Trophoblast cell (in vitro differentiated cells and primary cell): ENCODE data around the gene TRIM3.

ENCODE experiments used
- DNase-seq, 2 donors: peaks; one replicate each; pipeline ENCODE4 v3.0.0-alpha.2; 2016
- H2AFZ ChIP-seq: 2 replicates; pipeline ENCODE4 v1.6.1; 2013; ENCODE audit warnings: low read length, moderate library complexity, mild to moderate bottlenecking; ENCODE audit not compliant: insufficient read depth, poor library complexity
- H2AK5ac ChIP-seq: 2 replicates; pipeline ENCODE4 v1.6.1; 2013; ENCODE audit warnings: mild to moderate bottlenecking, low read length
- H2BK120ac ChIP-seq: 2 replicates; pipeline ENCODE4 v1.6.1; 2013; ENCODE audit warnings: low read length, mild to moderate bottlenecking, moderate library complexity; ENCODE audit not compliant: insufficient read depth, poor library complexity
- H2BK12ac ChIP-seq: 2 replicates; pipeline ENCODE4 v1.6.1; 2013; ENCODE audit warnings: mild to moderate bottlenecking, low read length, moderate library complexity
- H2BK5ac ChIP-seq: 2 replicates; pipeline ENCODE4 v1.6.1; 2013; ENCODE audit warnings: low read length, low read depth, moderate library complexity, mild to moderate bottlenecking; ENCODE audit not compliant: poor library complexity
- H3K14ac ChIP-seq: 2 replicates; pipeline ENCODE4 v1.6.1; 2013; ENCODE audit warnings: mild to moderate bottlenecking, low read length
- H3K18ac ChIP-seq: 2 replicates; pipeline ENCODE4 v1.6.1; 2013; ENCODE audit warnings: mild to moderate bottlenecking, low read length
- H3K23ac ChIP-seq: 2 replicates; pipeline ENCODE4 v1.6.1; 2013; ENCODE audit warnings: low read length
- H3K27ac ChIP-seq: 2 replicates; pipeline ENCODE4 v1.5.1; 2013; ENCODE audit warnings: low read depth, mild to moderate bottlenecking, inconsistent platforms, low read length, moderate library complexity
- H3K27me3 ChIP-seq: 2 replicates; pipeline ENCODE4 v1.6.1; 2013; ENCODE audit warnings: inconsistent platforms, mild to moderate bottlenecking, low read length, moderate library complexity; ENCODE audit not compliant: insufficient read depth
- H3K36me3 ChIP-seq, 2 experiments: 1 replicate in 1 of 2; 2 replicates in 1 of 2; pipeline ENCODE4 v1.6.1; 2013; ENCODE audit warnings: low read length in 2 of 2, mild to moderate bottlenecking in 2 of 2, moderate library complexity in 1 of 2; ENCODE audit not compliant: insufficient read depth in 2 of 2, control insufficient read depth in 1 of 2
- H3K4ac ChIP-seq: 2 replicates; pipeline ENCODE4 v1.6.1; 2013; ENCODE audit warnings: low read depth, mild to moderate bottlenecking, low read length, moderate library complexity
- H3K4me1 ChIP-seq, 2 experiments: 1 replicate in 1 of 2; 2 replicates in 1 of 2; pipeline ENCODE4 v1.6.1; 2013; ENCODE audit warnings: low read length in 2 of 2, mild to moderate bottlenecking in 2 of 2, moderate library complexity in 1 of 2; ENCODE audit not compliant: insufficient read depth in 2 of 2, control insufficient read depth in 1 of 2
- H3K4me2 ChIP-seq: 2 replicates; pipeline ENCODE4 v1.6.1; 2013; ENCODE audit warnings: inconsistent platforms, mild to moderate bottlenecking, low read length, moderate library complexity
- H3K4me3 ChIP-seq: 2 replicates; pipeline ENCODE4 v1.5.1; 2013; ENCODE audit warnings: mild to moderate bottlenecking, low read depth, low read length, inconsistent platforms
- H3K79me1 ChIP-seq: one replicate; pipeline ENCODE4 v1.6.1; 2013; ENCODE audit warnings: low read length
- H3K79me2 ChIP-seq: 2 replicates; pipeline ENCODE4 v1.6.1; 2013; ENCODE audit warnings: low read length, mild to moderate bottlenecking; ENCODE audit not compliant: control insufficient read depth, insufficient read depth, poor library complexity
- H3K9ac ChIP-seq: 2 replicates; pipeline ENCODE4 v1.6.1; 2013; ENCODE audit warnings: mild to moderate bottlenecking, low read length
- H3K9me3 ChIP-seq: 2 replicates; pipeline ENCODE4 v1.6.1; 2013; ENCODE audit warnings: low read depth, mild to moderate bottlenecking, control low read depth, inconsistent platforms, low read length; ENCODE audit not compliant: insufficient read depth
- H4K12ac ChIP-seq: 2 replicates; pipeline ENCODE4 v1.6.1; 2013; ENCODE audit warnings: low read depth, mild to moderate bottlenecking, low read length, moderate library complexity
- H4K8ac ChIP-seq: 2 replicates; pipeline ENCODE4 v1.6.1; 2013; ENCODE audit warnings: low read depth, mild to moderate bottlenecking, low read length, moderate library complexity
- H4K91ac ChIP-seq: one replicate; pipeline ENCODE4 v1.6.1; 2013; ENCODE audit warnings: low read depth, mild to moderate bottlenecking, low read length, moderate library complexity
- WGBS: extraction: QIAGEN DNeasy Blood & Tissue Kit; methylation state at CpG from one replicate; pipeline ENCODE4 v1.1.7; 2013; ENCODE audit warnings: missing lambda C conversion rate; ENCODE audit not compliant: insufficient read length, insufficient coverage; ENCODE audit errors: extremely low coverage; 5-methylcytosine and 5-hydroxymethylcytosine counted together

The TRIM3 gene

GRCh38 chr11:6413791-6414201 lies 59.9 kb downstream of the TRIM3 start:
- Histone ChIP-seq H3K9me3 (no peaks in the 10 kb centered on the region), H3K14ac (no peak overlapping the region), H2AK5ac (no peak overlapping the region), H3K79me2 (peaks cover 3% of the 10 kb centered on the region), H4K8ac (no peak overlapping the region), H3K18ac (no peak overlapping the region), H2BK120ac (no peak overlapping the region), H3K79me1 (peaks cover 4% of the 10 kb centered on the region), H3K4me3 (no peak overlapping the region), H3K27me3 (no peaks in the 10 kb centered on the region), H3K23ac (no peak overlapping the region), H3K4ac (no peak overlapping the region), H3K4me1 (peaks cover 0 to 9% of the 10 kb centered on the region in 2 experiments), H2AFZ (no peak overlapping the region), H3K27ac (no peak overlapping the region), H3K36me3 (peaks cover 0 to 7% of the 10 kb centered on the region in 2 experiments), H3K4me2 (no peak overlapping the region), H3K9ac (no peak overlapping the region), H4K12ac (no peak overlapping the region), H4K91ac (no peak overlapping the region), H2BK12ac (no peak overlapping the region), H2BK5ac (no peak overlapping the region)
- no CpG with 5 or more reads among the region's 12 CpGs for WGBS
- no peak for DNase-seq

DNA sequence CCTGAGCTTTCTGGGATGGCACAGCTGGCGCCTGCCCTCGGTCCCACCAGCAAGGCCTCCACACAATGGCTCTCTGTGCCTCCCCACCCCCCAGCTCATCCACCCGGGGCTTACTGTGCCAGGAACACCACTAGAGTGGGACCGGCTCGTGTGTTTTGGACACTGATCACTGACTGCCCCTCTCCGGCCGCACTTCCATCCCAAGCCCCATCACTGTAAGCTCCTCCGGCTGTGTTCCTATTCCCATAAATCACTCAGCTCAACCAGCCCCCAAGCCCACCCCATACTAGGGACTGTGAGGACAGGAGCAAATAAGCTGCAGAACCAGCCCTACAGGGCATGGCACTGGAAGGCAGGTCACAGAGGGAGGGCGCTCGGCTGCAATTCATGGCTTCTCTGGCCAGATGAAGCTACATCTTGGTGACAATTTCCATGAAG lies 62.1 kb downstream of the TRIM3 start:
- Histone ChIP-seq H3K4ac (no peak overlapping the region), H4K8ac (no peak overlapping the region), H3K14ac (no peak overlapping the region), H4K91ac (no peak overlapping the region), H3K36me3 (peaks cover 0 to 7% of the 10 kb centered on the region in 2 experiments), H3K4me3 (no peak overlapping the region), H3K18ac (no peak overlapping the region), H3K4me2 (no peak overlapping the region), H2BK12ac (no peak overlapping the region), H3K27ac (no peak overlapping the region), H2BK120ac (no peak overlapping the region), H4K12ac (no peak overlapping the region), H3K23ac (no peak overlapping the region), H2AFZ (no peak overlapping the region), H3K79me2 (no peaks in the 10 kb centered on the region), H2BK5ac (no peak overlapping the region), H3K79me1 (no peaks in the 10 kb centered on the region), H3K9ac (no peak overlapping the region), H3K9me3 (no peaks in the 10 kb centered on the region), H2AK5ac (no peak overlapping the region), H3K4me1 (peaks cover 0 to 9% of the 10 kb centered on the region in 2 experiments), H3K27me3 (no peaks in the 10 kb centered on the region)
- no peak for DNase-seq
- no CpG with 5 or more reads among the region's 10 CpGs for WGBS

DNA sequence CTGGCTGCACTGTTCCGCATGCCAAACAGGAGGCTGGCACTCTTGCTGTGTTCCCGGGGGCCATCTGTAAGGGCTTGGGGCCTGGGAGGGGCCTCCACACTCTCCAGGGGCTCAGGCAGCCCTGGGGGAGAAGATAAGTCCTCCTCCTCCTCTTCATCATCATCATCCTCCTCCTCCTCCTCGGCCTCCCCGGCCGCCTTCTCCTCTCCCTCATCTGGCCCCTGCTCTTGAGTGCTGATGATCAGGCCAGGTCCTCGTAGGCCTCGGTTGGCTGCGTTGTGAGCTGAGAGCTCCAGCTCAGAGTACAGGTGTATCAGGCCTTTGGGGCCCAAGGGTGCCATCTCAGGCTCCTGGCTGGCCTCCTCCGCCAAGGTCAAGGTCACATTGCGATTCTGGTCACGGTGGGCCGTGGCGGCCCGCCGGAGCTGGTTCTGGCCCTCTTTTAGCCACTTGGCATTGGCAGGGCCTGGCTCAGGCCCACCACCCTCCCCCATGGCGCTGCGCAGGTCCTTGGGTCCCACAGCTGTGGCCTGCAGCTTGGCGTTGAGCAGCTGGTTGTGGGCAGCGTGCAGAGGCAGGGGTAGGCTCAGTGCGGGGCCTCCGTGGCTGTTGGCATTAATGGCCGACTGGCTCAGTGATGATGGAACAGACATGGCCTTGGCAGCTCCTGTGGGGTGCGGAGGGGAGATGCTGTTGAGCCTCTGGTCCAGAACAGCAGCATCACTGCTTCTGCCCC lies 62.9 kb downstream of the TRIM3 start:
- Histone ChIP-seq H3K4ac (no peak overlapping the region), H4K12ac (no peak overlapping the region), H3K4me3 (no peak overlapping the region), H3K79me1 (no peaks in the 10 kb centered on the region), H2BK120ac (no peak overlapping the region), H3K4me1 (peaks cover 0 to 9% of the 10 kb centered on the region in 2 experiments), H2AFZ (no peak overlapping the region), H3K36me3 (peaks cover 0 to 7% of the 10 kb centered on the region in 2 experiments), H2BK12ac (no peak overlapping the region), H3K14ac (no peak overlapping the region), H4K8ac (no peak overlapping the region), H3K23ac (no peak overlapping the region), H3K79me2 (no peaks in the 10 kb centered on the region), H3K4me2 (no peak overlapping the region), H2AK5ac (no peak overlapping the region), H3K9ac (no peak overlapping the region), H3K27ac (no peak overlapping the region), H4K91ac (no peak overlapping the region), H3K27me3 (no peaks in the 10 kb centered on the region), H3K18ac (no peak overlapping the region), H2BK5ac (no peak overlapping the region), H3K9me3 (no peaks in the 10 kb centered on the region)
- no CpG with 5 or more reads among the region's 23 CpGs for whole genome bisulfite sequencing
- DNase-seq = no peak

DNA sequence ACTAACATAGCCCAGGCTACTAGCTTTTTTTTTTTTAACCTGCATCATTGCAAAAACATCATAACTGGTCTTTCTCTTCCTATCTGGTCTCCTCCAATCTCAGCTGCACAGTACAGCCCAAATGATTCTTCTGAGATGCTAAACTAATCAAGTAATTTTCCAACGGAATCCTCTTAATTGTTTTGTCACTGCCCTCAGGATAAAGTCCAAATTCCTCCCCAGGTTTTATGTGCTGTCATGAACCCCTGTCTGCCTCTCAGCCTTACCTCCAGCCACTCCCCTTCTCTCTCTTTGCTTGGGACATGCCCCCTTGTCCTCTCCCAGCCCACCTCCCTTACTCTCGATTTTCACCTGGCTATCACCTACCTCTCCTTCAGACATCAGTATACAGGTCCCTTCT lies 67.4 kb downstream of the TRIM3 start:
- Histone ChIP-seq H3K4ac (no peak overlapping the region), H4K91ac (no peak overlapping the region), H3K14ac (no peak overlapping the region), H3K4me1 (no peaks in the 10 kb centered on the region), H3K4me2 (no peak overlapping the region), H3K23ac (no peak overlapping the region), H4K8ac (no peak overlapping the region), H2BK5ac (no peak overlapping the region), H3K27ac (no peak overlapping the region), H3K18ac (no peak overlapping the region), H3K27me3 (no peaks in the 10 kb centered on the region), H3K36me3 (peaks cover 0 to 7% of the 10 kb centered on the region in 2 experiments), H3K79me1 (no peaks in the 10 kb centered on the region), H3K4me3 (no peak overlapping the region), H4K12ac (no peak overlapping the region), H2AK5ac (no peak overlapping the region), H2BK12ac (no peak overlapping the region), H2AFZ (no peak overlapping the region), H3K9me3 (no peaks in the 10 kb centered on the region), H3K79me2 (no peaks in the 10 kb centered on the region), H3K9ac (no peak overlapping the region), H2BK120ac (no peak overlapping the region)
- WGBS = no CpG with 5 or more reads among the region's 2 CpGs
- no peak for DNase-seq
